ENCODE measurements around the gene LRPAP1.
"Not testable (repeated sequence)": the region's sequence is repeated elsewhere in the genome, so short reads cannot be mapped to it uniquely, and the experiment has no call there.

The LRPAP1 gene

DNA sequence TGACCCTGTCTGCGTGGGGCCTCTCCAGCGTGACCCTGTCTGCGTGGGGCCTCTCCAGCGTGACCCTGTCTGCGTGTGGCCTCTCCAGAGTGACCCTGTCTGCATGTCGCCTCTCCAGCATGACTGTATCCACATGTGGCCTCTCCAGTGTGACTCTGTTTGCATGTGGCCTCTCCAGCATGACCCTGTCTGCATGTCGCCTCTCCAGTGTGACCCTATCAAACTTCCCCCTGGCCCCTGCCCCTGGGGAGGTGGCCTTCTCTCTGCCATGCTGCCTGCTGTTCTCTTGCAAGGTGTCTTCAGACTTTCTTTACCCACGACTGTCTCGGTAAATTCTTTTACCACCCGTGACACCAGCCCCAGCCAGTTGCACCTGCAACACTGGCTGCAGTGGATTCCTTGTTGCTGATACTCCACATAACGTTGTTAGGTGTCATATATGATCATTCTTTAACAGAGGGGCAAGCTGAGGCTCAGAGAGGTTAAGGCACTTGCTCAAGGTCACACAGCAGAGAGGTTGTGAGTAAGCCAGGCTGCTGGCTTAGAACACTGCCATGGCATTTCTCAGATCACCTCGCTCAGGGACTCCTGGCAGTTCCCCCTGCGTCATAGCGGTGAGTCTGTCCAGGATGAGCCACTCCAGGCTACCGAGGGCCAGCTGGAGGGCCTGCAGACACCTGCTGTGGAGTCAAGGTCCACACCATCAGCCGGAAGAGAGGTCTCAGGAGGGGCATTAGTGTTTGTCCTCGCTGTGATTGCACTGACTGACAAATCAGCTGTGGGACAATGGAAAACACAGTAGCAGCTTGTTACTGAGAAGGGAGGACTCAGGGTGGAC, 25.7 kb upstream of the LRPAP1 start:
- not testable (repeated sequence) for H2BK120ac ChIP-seq (ENCODE audit: low read depth, low read length); H4K91ac ChIP-seq (ENCODE audit: low read length); H3K79me1 ChIP-seq (replicated peaks; ENCODE audit: low read length, poor library complexity, severe bottlenecking); H2AK5ac ChIP-seq (ENCODE audit: low read length, severe bottlenecking); H3K9me3 ChIP-seq (ENCODE audit: control insufficient read depth, low read length); H3K9ac ChIP-seq (ENCODE audit: low read length); H3K27ac ChIP-seq (ENCODE audit: low read length, poor library complexity, severe bottlenecking); H2BK15ac ChIP-seq (ENCODE audit: low read depth, poor library complexity, severe bottlenecking); H3K4me1 ChIP-seq (ENCODE audit: control insufficient read depth, insufficient read depth, low read depth, low read length); H2BK12ac ChIP-seq (ENCODE audit: low read length in 2 of 2); H2BK5ac ChIP-seq (ENCODE audit: low read depth, low read length, poor library complexity, severe bottlenecking); H3K27me3 ChIP-seq (ENCODE audit: control insufficient read depth in 1 of 2, insufficient read depth in 1 of 2, low read length in 2 of 2); H3K4ac ChIP-seq (ENCODE audit: low read depth in 1 of 2, low read length in 2 of 2); H3K4me2 ChIP-seq (ENCODE audit: low read length, poor library complexity, severe bottlenecking); H3K23ac ChIP-seq (ENCODE audit: low read length in 2 of 2); DNase-seq; H3K36me3 ChIP-seq (ENCODE audit: control insufficient read depth in 1 of 2, insufficient read depth in 2 of 2, low read depth in 1 of 2, low read length in 2 of 2); H3K18ac ChIP-seq (ENCODE audit: low read depth in 1 of 2, low read length in 2 of 2); H3K4me3 ChIP-seq (ENCODE audit: insufficient read depth in 1 of 2, low read depth in 1 of 2, low read length in 2 of 2); H4K8ac ChIP-seq (ENCODE audit: low read length); H3K14ac ChIP-seq (ENCODE audit: low read length in 2 of 2); H2AFZ ChIP-seq (ENCODE audit: low read depth, low read length)
- 59% methylated on average over 9 of the region's 17 CpGs for WGBS

DNA sequence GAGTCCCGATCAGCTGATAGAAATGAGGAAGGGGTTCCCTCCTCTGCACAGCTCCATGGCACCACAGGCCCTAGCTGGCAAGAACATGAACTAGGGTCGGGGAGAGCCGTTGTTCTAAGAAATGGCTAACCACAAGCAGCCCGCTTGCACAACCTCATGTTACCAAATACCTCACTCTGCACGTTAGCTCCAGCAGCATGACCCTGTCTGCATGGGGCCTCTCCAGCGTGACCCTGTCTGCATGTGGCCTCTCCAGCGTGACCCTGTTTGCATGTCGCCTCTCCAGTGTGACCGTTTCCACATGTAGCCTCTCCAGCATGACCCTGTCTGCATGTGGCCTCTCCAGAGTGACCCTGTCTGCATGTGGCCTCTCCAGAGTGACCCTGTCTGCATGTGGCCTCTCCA, 24.9 kb upstream of the LRPAP1 start:
- H3K79me1 ChIP-seq (replicated peaks; ENCODE audit: low read length, poor library complexity, severe bottlenecking); H3K18ac ChIP-seq (ENCODE audit: low read depth in 1 of 2, low read length in 2 of 2); H3K27me3 ChIP-seq (ENCODE audit: control insufficient read depth in 1 of 2, insufficient read depth in 1 of 2, low read length in 2 of 2); H2BK15ac ChIP-seq (ENCODE audit: low read depth, poor library complexity, severe bottlenecking); H2AFZ ChIP-seq (ENCODE audit: low read depth, low read length); H3K9ac ChIP-seq (ENCODE audit: low read length); H3K4me3 ChIP-seq (ENCODE audit: insufficient read depth in 1 of 2, low read depth in 1 of 2, low read length in 2 of 2); H2BK5ac ChIP-seq (ENCODE audit: low read depth, low read length, poor library complexity, severe bottlenecking); H3K4ac ChIP-seq (ENCODE audit: low read depth in 1 of 2, low read length in 2 of 2); H3K4me2 ChIP-seq (ENCODE audit: low read length, poor library complexity, severe bottlenecking); H3K4me1 ChIP-seq (ENCODE audit: control insufficient read depth, insufficient read depth, low read depth, low read length); H2BK120ac ChIP-seq (ENCODE audit: low read depth, low read length); H2AK5ac ChIP-seq (ENCODE audit: low read length, severe bottlenecking); H3K23ac ChIP-seq (ENCODE audit: low read length in 2 of 2); H3K14ac ChIP-seq (ENCODE audit: low read length in 2 of 2); H4K8ac ChIP-seq (ENCODE audit: low read length); H3K9me3 ChIP-seq (ENCODE audit: control insufficient read depth, low read length); H4K91ac ChIP-seq (ENCODE audit: low read length); H3K27ac ChIP-seq (ENCODE audit: low read length, poor library complexity, severe bottlenecking); H3K36me3 ChIP-seq (ENCODE audit: control insufficient read depth in 1 of 2, insufficient read depth in 2 of 2, low read depth in 1 of 2, low read length in 2 of 2); H2BK12ac ChIP-seq (ENCODE audit: low read length in 2 of 2): not testable (repeated sequence)
- 71% methylated on average over 8 of the region's 9 CpGs for WGBS
- DNase-seq = peak; percentile 21

DNA sequence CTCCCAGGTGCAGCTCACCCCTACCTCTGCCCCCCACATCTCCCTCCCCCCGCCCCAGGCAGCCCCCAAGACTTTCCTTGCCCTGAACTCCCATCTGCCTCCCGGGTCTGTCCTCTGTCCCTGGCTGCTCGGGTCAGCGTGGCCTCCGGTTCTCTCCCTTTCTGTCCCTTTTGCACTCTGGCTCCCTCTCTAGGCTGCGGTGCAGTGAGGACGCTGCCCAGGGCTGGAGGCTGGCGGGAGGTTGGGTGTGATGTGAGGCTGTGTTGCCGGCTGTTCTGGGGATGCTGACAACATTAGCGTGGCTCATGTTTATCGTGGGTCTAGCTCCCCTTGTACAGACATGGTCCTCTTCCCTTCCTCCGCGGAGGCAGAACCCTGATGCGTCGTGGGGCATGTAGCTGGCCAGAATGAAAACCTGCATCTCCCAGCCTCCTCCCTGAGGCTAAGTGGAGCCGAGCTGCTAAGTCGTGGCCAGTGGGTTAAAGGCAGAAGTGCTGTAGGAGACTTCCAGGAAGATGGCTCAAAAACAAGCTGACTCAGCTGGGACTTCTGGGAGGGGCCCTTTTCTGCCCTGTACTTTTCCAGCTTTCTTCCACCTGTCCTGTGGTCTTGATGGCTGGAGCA, 24.1 kb upstream of the LRPAP1 start:
- not testable (repeated sequence) for H3K14ac ChIP-seq (ENCODE audit: low read length in 2 of 2); H2AFZ ChIP-seq (ENCODE audit: low read depth, low read length); H3K18ac ChIP-seq (ENCODE audit: low read depth in 1 of 2, low read length in 2 of 2); H3K9ac ChIP-seq (ENCODE audit: low read length); H2BK5ac ChIP-seq (ENCODE audit: low read depth, low read length, poor library complexity, severe bottlenecking); H3K79me1 ChIP-seq (replicated peaks; ENCODE audit: low read length, poor library complexity, severe bottlenecking); H4K8ac ChIP-seq (ENCODE audit: low read length); H2BK15ac ChIP-seq (ENCODE audit: low read depth, poor library complexity, severe bottlenecking); H3K27ac ChIP-seq (ENCODE audit: low read length, poor library complexity, severe bottlenecking); DNase-seq; H3K36me3 ChIP-seq (ENCODE audit: control insufficient read depth in 1 of 2, insufficient read depth in 2 of 2, low read depth in 1 of 2, low read length in 2 of 2); H3K23ac ChIP-seq (ENCODE audit: low read length in 2 of 2); H3K27me3 ChIP-seq (ENCODE audit: control insufficient read depth in 1 of 2, insufficient read depth in 1 of 2, low read length in 2 of 2); H3K4ac ChIP-seq (ENCODE audit: low read depth in 1 of 2, low read length in 2 of 2); H2BK12ac ChIP-seq (ENCODE audit: low read length in 2 of 2); H4K91ac ChIP-seq (ENCODE audit: low read length); H3K4me3 ChIP-seq (ENCODE audit: insufficient read depth in 1 of 2, low read depth in 1 of 2, low read length in 2 of 2); H3K9me3 ChIP-seq (ENCODE audit: control insufficient read depth, low read length); H3K4me1 ChIP-seq (ENCODE audit: control insufficient read depth, insufficient read depth, low read depth, low read length); H2AK5ac ChIP-seq (ENCODE audit: low read length, severe bottlenecking); H3K4me2 ChIP-seq (ENCODE audit: low read length, poor library complexity, severe bottlenecking); H2BK120ac ChIP-seq (ENCODE audit: low read depth, low read length)
- 87% methylated on average over 3 of the region's 17 CpGs for WGBS

DNA sequence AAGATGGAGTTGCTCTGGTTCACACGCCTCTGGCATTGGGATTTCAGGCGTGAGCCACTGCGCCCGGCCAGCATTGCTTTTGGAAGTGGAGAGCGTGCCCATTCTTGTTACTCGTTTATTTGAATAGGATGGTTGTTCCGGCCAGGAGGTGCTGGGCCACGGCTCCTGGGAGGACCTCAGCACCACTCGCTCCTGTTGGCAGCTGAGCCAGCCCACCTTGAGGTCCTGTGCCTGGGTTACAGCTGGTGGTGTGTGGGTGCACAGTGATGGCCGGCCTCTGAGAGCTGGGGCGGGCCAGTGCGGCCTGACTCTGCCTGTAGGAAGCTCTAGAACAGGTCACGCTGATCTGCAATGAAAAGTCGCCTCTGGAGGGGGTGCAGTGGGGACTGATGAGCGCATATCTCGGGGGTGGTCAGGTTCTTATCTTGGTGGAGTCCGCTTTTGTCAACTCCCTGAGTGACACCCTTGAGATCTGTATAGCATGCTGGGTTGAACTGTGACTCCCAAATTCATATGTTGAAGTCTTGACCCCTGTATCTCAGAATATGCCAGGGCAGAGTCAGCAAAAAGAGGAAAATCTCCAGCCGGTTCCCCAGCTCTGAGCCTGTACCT, 23.3 kb upstream of the LRPAP1 start:
- H2BK5ac ChIP-seq (ENCODE audit: low read depth, low read length, poor library complexity, severe bottlenecking); H3K18ac ChIP-seq (ENCODE audit: low read depth in 1 of 2, low read length in 2 of 2); H3K23ac ChIP-seq (ENCODE audit: low read length in 2 of 2); H3K36me3 ChIP-seq (ENCODE audit: control insufficient read depth in 1 of 2, insufficient read depth in 2 of 2, low read depth in 1 of 2, low read length in 2 of 2); H3K79me1 ChIP-seq (replicated peaks; ENCODE audit: low read length, poor library complexity, severe bottlenecking); H3K9me3 ChIP-seq (ENCODE audit: control insufficient read depth, low read length); H2BK120ac ChIP-seq (ENCODE audit: low read depth, low read length); H3K14ac ChIP-seq (ENCODE audit: low read length in 2 of 2); H3K27me3 ChIP-seq (ENCODE audit: control insufficient read depth in 1 of 2, insufficient read depth in 1 of 2, low read length in 2 of 2); H3K9ac ChIP-seq (ENCODE audit: low read length); H3K27ac ChIP-seq (ENCODE audit: low read length, poor library complexity, severe bottlenecking); H4K8ac ChIP-seq (ENCODE audit: low read length); H3K4me3 ChIP-seq (ENCODE audit: insufficient read depth in 1 of 2, low read depth in 1 of 2, low read length in 2 of 2); H3K4me1 ChIP-seq (ENCODE audit: control insufficient read depth, insufficient read depth, low read depth, low read length); H2BK12ac ChIP-seq (ENCODE audit: low read length in 2 of 2); H3K4me2 ChIP-seq (ENCODE audit: low read length, poor library complexity, severe bottlenecking); H2AK5ac ChIP-seq (ENCODE audit: low read length, severe bottlenecking); H2AFZ ChIP-seq (ENCODE audit: low read depth, low read length); H2BK15ac ChIP-seq (ENCODE audit: low read depth, poor library complexity, severe bottlenecking); DNase-seq; H3K4ac ChIP-seq (ENCODE audit: low read depth in 1 of 2, low read length in 2 of 2); H4K91ac ChIP-seq (ENCODE audit: low read length): not testable (repeated sequence)
- WGBS = 88% methylated on average over 18 of the region's 18 CpGs

All from mesenchymal stem cell (in vitro differentiated cells and primary cell).